ENCODE measurements around the gene FGFRL1. TPM values are rescaled to one million over a fixed set of nuclear protein-coding genes. Genes with fewer than 3 reads are reported as not detected.
A peak's percentile ranks its signal among the peaks of the same experiment; 100 is the strongest.

FGFRL1 gene
- total RNA-seq, 1 donor from 2014 or later: 14.2 TPM

GRCh38 chr4:1069394-1069793, 58.0 kb downstream of the FGFRL1 start:
- no peak for DNase-seq (ENCODE audit: low read depth)
- Histone ChIP-seq H3K27me3 (ENCODE audit: control insufficient read depth, insufficient read depth, low read length) (no peaks in the 10 kb centered on the region), H3K36me3 (ENCODE audit: control insufficient read depth, insufficient read depth, low read length) (no peaks in the 10 kb centered on the region), H3K4me3 (ENCODE audit: low read depth, low read length) (no peak overlapping the region)
- no peak for FAIRE-seq
- TF ChIP-seq CTCF (IDR thresholded peaks at IDR 0.05; ENCODE audit: insufficient read depth, low read length, severe bottlenecking): no peak

GRCh38 chr4:1072830-1073446, 61.5 kb downstream of the FGFRL1 start:
- no peak for FAIRE-seq

GRCh38 chr4:1074077-1074476, 62.7 kb downstream of the FGFRL1 start:
- FAIRE-seq (no peak), DNase-seq (ENCODE audit: low read depth) (no peak)
- TF ChIP-seq CTCF (IDR thresholded peaks at IDR 0.05; ENCODE audit: insufficient read depth, low read length, severe bottlenecking): no peak
- H3K4me3 ChIP-seq (ENCODE audit: low read depth, low read length): no peak overlapping the region
- H3K27me3 ChIP-seq (ENCODE audit: control insufficient read depth, insufficient read depth, low read length): no peaks in the 10 kb centered on the region
- H3K36me3 ChIP-seq (ENCODE audit: control insufficient read depth, insufficient read depth, low read length): no peaks in the 10 kb centered on the region

More at GRCh38 chr4:1072830-1073446, 61.5 kb downstream of the FGFRL1 start:
- no peak overlapping the region for H3K4me3 ChIP-seq (ENCODE audit: low read depth, low read length)
- peak; percentile 60 for DNase-seq (ENCODE audit: low read depth)
- no peaks in the 10 kb centered on the region for H3K36me3 ChIP-seq (ENCODE audit: control insufficient read depth, insufficient read depth, low read length)
- peak; percentile 76 for TF ChIP-seq CTCF (IDR thresholded peaks at IDR 0.05; ENCODE audit: insufficient read depth, low read length, severe bottlenecking)
- H3K27me3 ChIP-seq (ENCODE audit: control insufficient read depth, insufficient read depth, low read length): no peaks in the 10 kb centered on the region

- Histone ChIP-seq H3K4me3 (ENCODE audit: low read depth, low read length) (no peak overlapping the region), H3K27me3 (ENCODE audit: control insufficient read depth, insufficient read depth, low read length) (peaks cover 3% of the 10 kb centered on the region), H3K36me3 (ENCODE audit: control insufficient read depth, insufficient read depth, low read length) (no peaks in the 10 kb centered on the region)
- TF ChIP-seq CTCF (IDR thresholded peaks at IDR 0.05; ENCODE audit: insufficient read depth, low read length, severe bottlenecking): no peak
- no peak for DNase-seq (ENCODE audit: low read depth)
- no peak for FAIRE-seq
These were observed 63.8 kb downstream of the FGFRL1 start for GRCh38 chr4:1075225-1075624.

- TF ChIP-seq CTCF (IDR thresholded peaks at IDR 0.05; ENCODE audit: insufficient read depth, low read length, severe bottlenecking): no peak
- DNase-seq (ENCODE audit: low read depth) (peak; percentile 82), FAIRE-seq (peak; percentile 75)
- no peaks in the 10 kb centered on the region for H3K36me3 ChIP-seq (ENCODE audit: control insufficient read depth, insufficient read depth, low read length)
- H3K4me3 ChIP-seq (ENCODE audit: low read depth, low read length): no peak overlapping the region
- H3K27me3 ChIP-seq (ENCODE audit: control insufficient read depth, insufficient read depth, low read length): peaks cover 3% of the 10 kb centered on the region
These were observed 64.6 kb downstream of the FGFRL1 start for GRCh38 chr4:1075809-1076699.

Other genes starting within 250 kb of the FGFRL1 start
- gene CPLX1, start 185.5 kb upstream of the FGFRL1 start, total RNA-seq: not detected in 2 replicates
- 52.9 and 77.1 TPM in 2 replicates for gene GAK, start 79.3 kb upstream of the FGFRL1 start, total RNA-seq
- gene TMEM175, start 79.2 kb upstream of the FGFRL1 start, total RNA-seq: 3.4 and 10.9 TPM in 2 replicates
- 17.9 and 24.8 TPM in 2 replicates for gene DGKQ, start 38.1 kb upstream of the FGFRL1 start, total RNA-seq
- 2.6 and 4.2 TPM in 2 replicates for gene IDUA, start 24.6 kb upstream of the FGFRL1 start, total RNA-seq
- gene SLC26A1, start 18.2 kb upstream of the FGFRL1 start, total RNA-seq: under 0.01 and 0.13 TPM in 2 replicates
- under 0.01 and 0.64 TPM in 2 replicates for gene RNF212, start 101.9 kb downstream of the FGFRL1 start, total RNA-seq
- gene SPON2, start 161.0 kb downstream of the FGFRL1 start, total RNA-seq: 5.4 and 6.3 TPM in 2 replicates
- gene CTBP1, start 237.5 kb downstream of the FGFRL1 start, total RNA-seq: 173 and 179 TPM in 2 replicates